ENCODE measurements around the gene MZF1.

The MZF1 gene

GRCh38 chr19:58572026-58572817 is 913 bp downstream of the MZF1 start:
- TF ChIP-seq CTCF (IDR thresholded peaks at IDR 0.05; ENCODE audit: low read depth, low read length), result no peak
- DNase-seq (ENCODE audit: extremely low read depth, low read depth), result no peak

DNA sequence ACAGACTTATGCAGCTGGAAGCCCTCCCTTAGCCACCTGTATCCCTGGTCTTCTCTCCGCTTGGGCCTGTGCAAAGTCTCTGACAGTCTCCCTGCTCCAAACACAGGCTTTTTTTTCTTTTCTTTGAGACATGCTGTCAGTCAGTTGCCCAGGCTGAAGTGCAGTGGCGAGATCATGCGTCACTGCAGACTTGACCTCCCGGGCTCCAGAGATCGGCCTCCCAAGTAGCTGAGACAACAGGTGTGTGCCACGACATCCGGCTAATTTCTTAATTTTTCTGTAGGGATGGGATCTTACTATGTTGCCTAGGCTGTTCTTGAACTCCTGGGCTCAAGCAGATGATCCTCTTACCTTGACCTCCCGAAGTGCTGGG is 1.6 kb downstream of the MZF1 start:
- DNase-seq (ENCODE audit: extremely low read depth, low read depth), result no peak
- no peak for TF ChIP-seq CTCF (IDR thresholded peaks at IDR 0.05; ENCODE audit: low read depth, low read length)

DNA sequence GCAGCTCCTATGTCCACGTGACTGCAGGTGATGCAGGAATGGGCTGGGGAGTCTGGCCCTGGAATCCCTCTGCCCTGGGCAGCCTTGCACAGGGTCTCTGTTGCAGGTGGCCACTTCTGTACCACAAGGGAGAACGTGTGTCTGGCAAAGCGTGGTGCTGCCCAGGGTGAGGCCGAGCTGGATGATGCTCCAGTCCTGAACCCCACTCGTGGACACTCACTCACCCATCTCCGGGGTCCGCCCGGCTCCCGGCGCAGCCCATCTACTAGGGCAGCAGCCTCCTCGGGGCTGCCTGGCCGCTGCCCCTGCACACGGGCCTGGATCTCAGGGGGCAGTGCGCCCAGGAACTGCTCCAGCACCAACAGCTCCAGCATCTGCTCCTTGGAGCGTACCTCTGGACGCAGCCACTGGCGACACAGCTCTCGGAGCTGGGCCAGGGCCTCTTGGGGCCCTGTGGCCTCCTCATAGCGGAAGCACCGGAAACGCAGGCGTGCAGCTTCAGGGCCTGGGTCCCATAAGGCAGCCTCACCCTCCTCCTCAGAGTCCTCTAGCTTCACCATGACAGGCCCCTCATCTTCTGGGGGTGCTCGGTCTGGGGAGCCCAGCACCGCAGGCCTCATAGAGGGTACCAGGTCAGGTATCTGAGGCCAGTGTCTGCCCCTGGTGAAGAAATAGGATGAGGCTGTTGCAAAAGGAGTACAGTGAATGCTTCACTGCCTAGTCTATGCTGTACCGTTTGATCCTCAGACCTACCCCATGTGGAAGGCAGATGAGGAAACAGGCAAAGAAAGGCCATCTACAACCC is 2.2 kb downstream of the MZF1 start:
- no peak for TF ChIP-seq CTCF (IDR thresholded peaks at IDR 0.05; ENCODE audit: low read depth, low read length)
- no peak for DNase-seq (ENCODE audit: extremely low read depth, low read depth)

- no peak for TF ChIP-seq CTCF (IDR thresholded peaks at IDR 0.05; ENCODE audit: low read depth, low read length)
Measured at GRCh38 chr19:58569943-58570670, 3.0 kb downstream of the MZF1 start.

DNA sequence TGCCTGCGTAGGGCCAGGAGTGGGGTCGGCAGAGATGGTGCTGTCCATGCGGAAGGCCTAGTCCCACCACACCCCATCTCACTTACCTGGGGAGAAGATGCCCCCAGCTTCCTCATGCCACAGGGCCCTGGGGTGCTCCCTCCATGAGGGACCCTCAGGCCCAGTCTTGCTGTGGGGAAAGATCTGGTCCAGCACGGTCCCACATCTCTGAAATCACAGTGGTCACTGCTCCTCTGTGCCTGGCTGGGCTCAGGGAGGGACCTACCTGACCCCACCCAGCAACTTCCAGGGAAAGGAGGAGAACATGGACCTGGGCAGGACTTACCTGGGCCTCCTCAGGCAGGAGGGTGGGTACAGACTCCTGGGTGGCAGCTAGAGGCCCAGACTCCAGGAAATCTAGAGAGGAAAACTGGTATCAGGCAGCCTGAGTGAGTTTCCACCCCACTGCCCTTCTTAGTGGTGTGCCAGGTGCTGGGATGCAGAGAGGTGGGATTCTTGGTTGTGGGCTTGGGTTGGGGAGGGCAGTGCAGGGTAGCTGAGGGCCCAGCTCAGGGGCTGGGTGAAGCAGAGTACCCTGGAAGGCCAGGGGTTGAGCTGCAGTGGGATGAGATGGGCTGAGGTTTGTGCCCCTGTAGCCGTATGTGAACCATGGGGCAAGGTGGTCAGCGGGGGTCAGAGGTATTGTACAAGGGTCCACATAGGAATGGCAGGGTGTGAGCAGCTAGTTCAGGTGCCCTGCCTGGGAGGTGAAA is 3.8 kb downstream of the MZF1 start:
- TF ChIP-seq CTCF (IDR thresholded peaks at IDR 0.05; ENCODE audit: low read depth, low read length), result no peak
- no peak for DNase-seq (ENCODE audit: extremely low read depth, low read depth)

More at GRCh38 chr19:58569943-58570670, 3.0 kb downstream of the MZF1 start:
- DNase-seq (ENCODE audit: extremely low read depth, low read depth), result no peak

DNA sequence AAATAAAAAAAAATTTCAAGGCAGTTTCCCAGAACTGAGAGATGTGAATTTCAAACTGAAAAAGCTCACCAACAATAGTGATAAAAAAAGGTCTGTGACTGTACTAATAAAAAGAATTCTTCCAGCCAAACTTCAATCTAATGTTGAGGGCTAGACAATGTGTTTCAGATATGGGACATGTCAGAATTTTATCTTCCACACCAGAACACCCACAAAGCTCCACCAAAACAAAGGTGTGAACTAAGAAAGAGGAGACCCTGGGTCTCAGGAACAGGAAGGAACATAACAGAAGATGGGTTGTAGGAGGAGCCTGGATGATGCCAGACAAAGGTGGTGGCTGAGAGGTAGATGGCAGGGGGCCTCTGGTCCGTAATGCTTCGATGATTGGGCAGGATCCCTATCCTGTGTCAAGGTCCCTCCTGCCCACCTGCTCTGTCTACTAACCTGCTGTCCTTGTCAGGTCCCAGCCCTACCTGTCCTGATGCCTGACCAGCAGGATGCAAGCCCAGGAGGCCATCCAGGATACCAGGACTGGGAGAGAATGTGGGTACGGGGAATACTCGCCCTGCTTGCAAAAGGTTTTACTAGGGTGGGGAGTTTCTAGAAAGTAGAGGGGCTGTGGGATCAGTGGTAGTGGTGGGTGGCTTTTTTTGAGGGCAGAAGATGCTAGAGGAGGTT is 4.5 kb downstream of the MZF1 start:
- DNase-seq (ENCODE audit: extremely low read depth, low read depth), result no peak
- no peak for TF ChIP-seq CTCF (IDR thresholded peaks at IDR 0.05; ENCODE audit: low read depth, low read length)

Data from AG09319 (cell line).